Erythroblast (primary cell): ENCODE results near the gene CSNK1A1.

Experiments
- GATA1 ChIP-seq: IDR thresholded peaks from 2 replicates; pipeline ENCODE4 v1.6.1; 2011; ENCODE audit warnings: low read depth, mild to moderate bottlenecking, control low read depth, low read length, moderate library complexity
- POLR2A ChIP-seq: IDR thresholded peaks from 2 replicates; pipeline ENCODE4 v1.6.1; 2011; ENCODE audit warnings: mild to moderate bottlenecking, low read length

DNA sequence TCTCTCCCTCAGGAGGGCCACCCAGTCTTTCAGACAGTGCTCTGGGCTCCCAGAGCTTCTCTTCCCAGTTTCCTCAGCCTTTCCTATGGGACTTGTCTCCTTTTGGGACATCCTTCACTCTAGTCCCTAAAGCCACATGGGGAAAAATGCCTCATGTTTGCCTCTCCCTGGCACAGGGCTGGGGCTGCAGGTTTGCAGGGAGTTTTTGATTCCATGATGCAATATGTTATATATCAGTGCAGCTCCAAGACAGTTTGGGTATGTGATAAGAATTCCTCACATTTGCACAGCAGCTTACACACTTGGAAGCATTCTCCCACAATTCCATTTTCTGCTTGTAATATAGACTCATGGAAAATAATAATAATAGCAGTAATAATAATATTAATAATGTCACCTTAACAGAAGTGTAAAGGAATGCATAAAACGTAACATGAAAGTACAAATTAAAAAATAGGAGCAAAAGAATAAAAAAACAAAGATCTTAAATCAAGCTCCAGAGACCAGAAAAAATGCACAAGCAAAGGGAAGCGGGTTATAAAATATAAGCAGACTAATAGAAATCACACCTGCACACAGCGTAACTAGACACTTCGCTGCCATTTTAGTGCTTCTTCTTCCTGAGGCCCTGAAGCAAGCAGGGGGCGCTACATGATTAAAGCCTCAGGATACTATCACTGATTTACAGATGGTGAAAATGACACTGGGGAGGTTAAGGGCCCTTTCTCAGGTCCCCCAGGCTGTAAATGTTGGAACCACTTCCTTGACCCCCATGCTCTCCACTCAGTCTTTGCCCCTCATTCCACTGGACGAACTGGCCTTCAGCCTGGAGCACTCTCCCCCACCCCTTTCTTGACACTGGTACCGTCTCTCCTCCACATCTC lies 102.2 kb downstream of the CSNK1A1 start:
- no peak for TF ChIP-seq POLR2A
- no peak for TF ChIP-seq GATA1
